Amniotic stem cell (primary cell): Measurements from ENCODE around the gene TNC.

ENCODE experiments used
- DNase-seq: peaks from one replicate; lab custom pipeline; 2025; lab: John Stamatoyannopoulos, UW

The TNC gene

GRCh38 chr9:115117999-115118878 lies at the start of gene TNC:
Gene TNC (minus strand): TSS chr9:115118157. CDS start chr9:115091018, 27,139 bp downstream.
- DNase-seq, result peak; percentile 59

GRCh38 chr9:115167175-115167574 lies 49.2 kb upstream of the TNC start:
- peak; percentile 57 for DNase-seq

- DNase-seq, result no peak
Observed at GRCh38 chr9:115165233-115165632, 47.3 kb upstream of the TNC start.

- DNase-seq, result no peak
Observed at GRCh38 chr9:115164511-115164974, 46.6 kb upstream of the TNC start.

GRCh38 chr9:115162946-115163345 lies 45.0 kb upstream of the TNC start:
- no peak for DNase-seq

- DNase-seq, result no peak
Observed at GRCh38 chr9:115161446-115161845, 43.5 kb upstream of the TNC start.

- no peak for DNase-seq
Observed at GRCh38 chr9:115158661-115159481, 40.9 kb upstream of the TNC start.

GRCh38 chr9:115157245-115157674 lies 39.3 kb upstream of the TNC start:
- DNase-seq, result peak; percentile 40

GRCh38 chr9:115155037-115155436 lies 37.1 kb upstream of the TNC start:
- no peak for DNase-seq

- no peak for DNase-seq
Observed at GRCh38 chr9:115154617-115155016, 36.7 kb upstream of the TNC start.

GRCh38 chr9:115152281-115152820 lies 34.4 kb upstream of the TNC start:
- no peak for DNase-seq

GRCh38 chr9:115148721-115149120 lies 30.8 kb upstream of the TNC start:
- DNase-seq, result no peak

- peak; percentile 64 for DNase-seq
Observed at GRCh38 chr9:115146581-115147021, 28.6 kb upstream of the TNC start.

GRCh38 chr9:115144706-115145105 lies 26.7 kb upstream of the TNC start:
- DNase-seq, result no peak

- DNase-seq, result no peak
Observed at GRCh38 chr9:115143689-115144088, 25.7 kb upstream of the TNC start.

- DNase-seq, result no peak
Observed at GRCh38 chr9:115142517-115143270, 24.7 kb upstream of the TNC start.

GRCh38 chr9:115142090-115142489 lies 24.1 kb upstream of the TNC start:
- DNase-seq, result no peak

- DNase-seq, result no peak
Observed at GRCh38 chr9:115141612-115142011, 23.7 kb upstream of the TNC start.

- no peak for DNase-seq
Observed at GRCh38 chr9:115138151-115138550, 20.2 kb upstream of the TNC start.

GRCh38 chr9:115137526-115137925 lies 19.6 kb upstream of the TNC start:
- no peak for DNase-seq
